AG04449 (cell line): ENCODE measurements around the gene NBDY.

Experiments
- CTCF ChIA-PET: fragments of 350-600 bp; formaldehyde crosslinking; extraction: SDS; loops from one replicate; lab custom pipeline; 2021; ENCODE audit warnings: antibody characterized with exemption; lab: Yijun Ruan, JAX
- POLR2A ChIA-PET: fragments of 400-600, 350-600 bp; formaldehyde crosslinking; extraction: SDS; loops from one replicate; lab custom pipeline; 2020; ENCODE audit warnings: antibody characterized with exemption, inconsistent platforms; lab: Yijun Ruan, JAX
- DNase-seq: peaks from one replicate; pipeline ENCODE4 v3.0.0-alpha.2; 2010; ENCODE audit warnings: low read depth, low spot score
- H3K4me3 ChIP-seq: 2 replicates; pipeline ENCODE4 v1.5.1; 2011; ENCODE audit warnings: low read depth, mild to moderate bottlenecking, control low read depth, low read length
- TF ChIP-seq, protein P1 (sequence below): IDR thresholded peaks from one replicate; pipeline ENCODE4 v1.5.1; 2011; ENCODE audit warnings: mild to moderate bottlenecking, moderate library complexity, low read length, control low read depth, inconsistent platforms; ENCODE audit not compliant: insufficient read depth; ENCODE audit errors: missing control alignments

Gene NBDY

DNA sequence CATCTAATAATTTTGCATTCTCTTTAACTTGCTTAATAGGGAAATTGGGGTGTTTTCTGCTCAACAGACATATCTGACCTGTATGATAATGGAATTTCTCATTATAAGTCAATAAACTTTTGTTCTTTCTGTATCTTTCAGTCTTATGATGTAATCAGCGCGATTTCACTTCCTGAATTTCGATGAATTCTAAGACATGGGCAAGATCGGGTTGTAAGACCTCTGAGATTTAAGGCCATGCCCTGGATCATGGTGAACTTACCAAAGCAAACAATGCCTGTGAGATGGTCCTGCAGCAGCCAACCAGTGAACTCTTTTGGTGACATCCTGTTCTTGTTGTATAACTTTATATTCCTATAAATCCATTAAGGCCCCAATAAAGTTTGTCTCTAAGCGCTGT lies 88.1 kb downstream of the NBDY start:
- ChIA-PET POLR2A (no interaction called here), CTCF (no interaction called here)
- TF ChIP-seq, protein P1, sequence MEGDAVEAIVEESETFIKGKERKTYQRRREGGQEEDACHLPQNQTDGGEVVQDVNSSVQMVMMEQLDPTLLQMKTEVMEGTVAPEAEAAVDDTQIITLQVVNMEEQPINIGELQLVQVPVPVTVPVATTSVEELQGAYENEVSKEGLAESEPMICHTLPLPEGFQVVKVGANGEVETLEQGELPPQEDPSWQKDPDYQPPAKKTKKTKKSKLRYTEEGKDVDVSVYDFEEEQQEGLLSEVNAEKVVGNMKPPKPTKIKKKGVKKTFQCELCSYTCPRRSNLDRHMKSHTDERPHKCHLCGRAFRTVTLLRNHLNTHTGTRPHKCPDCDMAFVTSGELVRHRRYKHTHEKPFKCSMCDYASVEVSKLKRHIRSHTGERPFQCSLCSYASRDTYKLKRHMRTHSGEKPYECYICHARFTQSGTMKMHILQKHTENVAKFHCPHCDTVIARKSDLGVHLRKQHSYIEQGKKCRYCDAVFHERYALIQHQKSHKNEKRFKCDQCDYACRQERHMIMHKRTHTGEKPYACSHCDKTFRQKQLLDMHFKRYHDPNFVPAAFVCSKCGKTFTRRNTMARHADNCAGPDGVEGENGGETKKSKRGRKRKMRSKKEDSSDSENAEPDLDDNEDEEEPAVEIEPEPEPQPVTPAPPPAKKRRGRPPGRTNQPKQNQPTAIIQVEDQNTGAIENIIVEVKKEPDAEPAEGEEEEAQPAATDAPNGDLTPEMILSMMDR = no peak
- H3K4me3 ChIP-seq = no peak overlapping the region
- no peak for DNase-seq

DNA sequence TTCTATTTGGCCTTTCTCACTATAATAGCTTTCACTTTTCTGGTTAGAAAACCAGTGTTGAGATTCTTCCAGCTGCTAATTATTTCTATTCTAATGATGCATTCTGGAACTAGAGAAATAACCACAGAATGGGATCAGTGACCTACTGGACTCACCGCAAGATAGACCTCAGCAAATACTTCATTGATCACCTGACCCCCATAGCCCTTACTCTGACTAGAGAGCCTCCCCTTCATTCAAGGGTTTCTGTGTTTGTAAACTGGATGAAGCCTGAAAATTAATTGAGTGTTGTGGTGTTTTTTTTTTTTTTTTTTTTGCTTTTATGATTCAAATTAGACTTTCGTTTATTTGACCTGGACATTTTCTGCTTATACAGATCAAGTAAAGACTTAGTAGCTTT lies 97.0 kb downstream of the NBDY start:
- POLR2A ChIA-PET = no interaction called here
- no peak for DNase-seq
- no peak overlapping the region for H3K4me3 ChIP-seq
- CTCF ChIA-PET = no interaction called here
- TF ChIP-seq, protein P1 = no peak

DNA sequence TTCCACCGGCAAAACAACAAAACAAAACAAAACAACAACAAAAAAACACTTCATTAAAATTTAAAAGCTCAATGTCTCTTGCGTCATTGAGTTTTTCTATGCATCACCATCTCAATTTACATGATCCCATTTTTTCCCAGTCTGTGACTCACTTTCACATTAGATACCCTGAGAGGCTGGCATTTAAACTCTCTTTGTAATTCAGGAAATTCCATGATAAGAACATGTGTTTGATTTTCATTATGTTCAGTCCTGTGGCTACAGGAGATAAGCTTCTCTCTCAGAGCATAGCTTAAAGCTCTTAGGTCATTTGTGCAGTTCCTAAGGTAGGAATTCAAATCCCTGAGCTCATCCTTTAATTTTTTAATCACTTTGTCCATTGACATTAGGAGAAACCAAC lies 104.6 kb downstream of the NBDY start:
- H3K4me3 ChIP-seq = no peak overlapping the region
- ChIA-PET POLR2A (no interaction called here), CTCF (no interaction called here)
- TF ChIP-seq, protein P1 = no peak
- no peak for DNase-seq

DNA sequence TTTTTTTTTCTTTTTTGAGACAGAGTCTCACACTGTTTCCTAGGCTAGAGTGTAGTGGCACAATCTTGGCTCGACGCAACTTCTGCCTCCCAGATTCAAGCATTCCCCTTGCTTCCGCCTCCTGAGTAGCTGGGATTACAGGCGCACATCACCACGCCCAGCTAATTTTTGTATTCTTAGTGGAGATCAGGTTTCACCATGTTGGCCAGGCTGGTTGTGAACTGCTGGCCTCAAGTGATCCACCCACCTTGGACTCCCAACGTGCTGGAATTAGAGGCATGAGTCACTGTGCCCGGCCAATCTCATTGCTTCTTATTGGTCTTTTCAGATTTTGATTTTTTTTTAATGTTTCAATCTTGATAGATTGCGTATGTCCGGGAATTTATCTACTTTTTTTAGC lies 124.4 kb downstream of the NBDY start:
- POLR2A ChIA-PET = no interaction called here
- DNase-seq = no peak
- TF ChIP-seq, protein P1 = no peak
- CTCF ChIA-PET = no interaction called here
- no peak overlapping the region for H3K4me3 ChIP-seq

DNA sequence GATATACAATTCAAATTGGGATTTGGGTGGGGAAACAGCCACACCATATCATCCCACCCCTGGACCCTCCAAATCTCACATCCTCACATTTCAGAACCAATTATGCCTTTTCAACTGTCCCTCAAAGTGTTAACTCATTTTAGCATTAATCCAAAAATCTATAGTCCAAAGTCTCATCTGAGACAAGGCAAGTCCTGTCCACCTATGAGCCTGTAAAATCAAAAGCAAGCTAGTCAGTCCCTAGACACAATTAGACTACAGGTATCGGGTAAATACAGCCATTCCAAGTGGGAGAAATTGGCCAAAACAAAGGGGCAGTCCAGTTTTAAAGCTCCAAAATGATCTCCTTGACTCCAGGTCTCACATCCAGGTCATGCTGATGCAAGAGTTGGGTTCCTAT lies 128.0 kb downstream of the NBDY start:
- TF ChIP-seq, protein P1 = no peak
- ChIA-PET POLR2A (no interaction called here), CTCF (no interaction called here)
- no peak overlapping the region for H3K4me3 ChIP-seq
- no peak for DNase-seq

DNA sequence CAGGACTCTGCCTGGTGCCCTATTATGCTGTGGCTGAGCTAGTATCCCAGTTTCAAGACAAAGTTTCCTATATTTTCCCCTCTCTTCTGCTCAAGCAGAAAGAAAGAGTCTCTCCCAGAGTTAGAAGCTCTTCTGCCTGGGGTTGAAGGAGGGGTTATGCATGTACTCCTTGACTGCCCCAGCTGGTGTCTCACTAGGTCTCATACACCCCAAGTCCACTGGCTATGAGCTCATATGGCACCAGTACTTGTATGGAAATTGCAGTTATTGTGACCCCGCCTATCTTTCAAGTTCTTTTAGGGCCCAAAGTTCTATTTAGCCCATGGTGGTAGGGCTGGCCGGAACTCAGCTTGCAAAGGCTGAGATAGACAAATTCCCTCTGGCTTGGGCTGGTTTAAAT lies 131.8 kb downstream of the NBDY start:
- DNase-seq = no peak
- no peak overlapping the region for H3K4me3 ChIP-seq
- TF ChIP-seq, protein P1 = no peak
- ChIA-PET CTCF (no interaction called here), POLR2A (no interaction called here)
